Mesenchymal stem cell (in vitro differentiated cells and primary cell): ENCODE measurements around the gene SCUBE1.

ENCODE experiments used
- DNase-seq: peaks from one replicate; pipeline ENCODE4 v3.0.0-alpha.2; 2013
- H2AFZ ChIP-seq: one replicate; pipeline ENCODE4 v1.6.1; 2013; ENCODE audit warnings: low read depth, mild to moderate bottlenecking, control low read depth, inconsistent platforms, low read length, moderate library complexity
- H2AK5ac ChIP-seq: 2 replicates; pipeline ENCODE4 v1.6.1; 2013; ENCODE audit warnings: low read length, moderate library complexity, mild to moderate bottlenecking, inconsistent platforms; ENCODE audit not compliant: severe bottlenecking
- H2BK120ac ChIP-seq: one replicate; pipeline ENCODE4 v1.6.1; 2013; ENCODE audit warnings: low read depth, mild to moderate bottlenecking, inconsistent platforms, low read length, moderate library complexity
- H2BK12ac ChIP-seq, 2 experiments: one replicate each; pipeline ENCODE4 v1.6.1; 2013; ENCODE audit warnings: inconsistent platforms in 2 of 2, low read length in 2 of 2, mild to moderate bottlenecking in 2 of 2, moderate library complexity in 2 of 2, control low read depth in 1 of 2
- H2BK15ac ChIP-seq: one replicate; pipeline ENCODE4 v1.6.1; 2013; ENCODE audit warnings: mild to moderate bottlenecking, low read depth, inconsistent platforms; ENCODE audit not compliant: poor library complexity, severe bottlenecking
- H2BK5ac ChIP-seq: 2 replicates; pipeline ENCODE4 v1.6.1; 2013; ENCODE audit warnings: low read depth, mild to moderate bottlenecking, low read length, control low read depth, inconsistent platforms; ENCODE audit not compliant: poor library complexity, severe bottlenecking
- H3K14ac ChIP-seq, 2 experiments: one replicate each; pipeline ENCODE4 v1.6.1; 2013; ENCODE audit warnings: inconsistent platforms in 2 of 2, low read length in 2 of 2, control low read depth in 1 of 2, mild to moderate bottlenecking in 1 of 2, moderate library complexity in 1 of 2
- H3K18ac ChIP-seq, 2 experiments: one replicate each; pipeline ENCODE4 v1.6.1; 2013; ENCODE audit warnings: inconsistent platforms in 2 of 2, low read length in 2 of 2, control low read depth in 1 of 2, low read depth in 1 of 2, mild to moderate bottlenecking in 1 of 2
- H3K23ac ChIP-seq, 2 experiments: one replicate each; pipeline ENCODE4 v1.6.1; 2013; ENCODE audit warnings: inconsistent platforms in 2 of 2, low read length in 2 of 2, mild to moderate bottlenecking in 2 of 2, moderate library complexity in 2 of 2, control low read depth in 1 of 2
- H3K27ac ChIP-seq: 2 replicates; pipeline ENCODE4 v1.5.1; 2013; ENCODE audit warnings: mild to moderate bottlenecking, moderate library complexity, low read length, control low read depth, inconsistent platforms; ENCODE audit not compliant: poor library complexity, severe bottlenecking
- H3K27me3 ChIP-seq, 2 experiments: 2 replicates each; pipeline versions ENCODE4 v1.6.1 to v1.7.0; 2013; ENCODE audit warnings: low read length in 2 of 2, mild to moderate bottlenecking in 2 of 2, moderate library complexity in 2 of 2, control low read depth in 1 of 2, inconsistent platforms in 1 of 2; ENCODE audit not compliant: control insufficient read depth in 1 of 2, insufficient read depth in 1 of 2
- H3K36me3 ChIP-seq, 2 experiments: 2 replicates each; pipeline versions ENCODE4 v1.6.1 to v1.7.0; 2013; ENCODE audit warnings: low read length in 2 of 2, control low read depth in 1 of 2, inconsistent platforms in 1 of 2, low read depth in 1 of 2, mild to moderate bottlenecking in 1 of 2; ENCODE audit not compliant: insufficient read depth in 2 of 2, control insufficient read depth in 1 of 2
- H3K4ac ChIP-seq, 2 experiments: one replicate each; pipeline ENCODE4 v1.6.1; 2013; ENCODE audit warnings: inconsistent platforms in 2 of 2, low read length in 2 of 2, mild to moderate bottlenecking in 2 of 2, moderate library complexity in 2 of 2, control low read depth in 1 of 2, low read depth in 1 of 2
- H3K4me1 ChIP-seq: 2 replicates; pipeline ENCODE4 v1.6.1; 2013; ENCODE audit warnings: low read depth, low read length, control low read depth; ENCODE audit not compliant: control insufficient read depth, insufficient read depth
- H3K4me2 ChIP-seq: 2 replicates; pipeline ENCODE4 v1.6.1; 2013; ENCODE audit warnings: low read length, mild to moderate bottlenecking, inconsistent platforms; ENCODE audit not compliant: poor library complexity, severe bottlenecking
- H3K4me3 ChIP-seq, 2 experiments: 2 replicates each; pipeline versions ENCODE4 v1.5.1 to v1.7.0; 2013; ENCODE audit warnings: low read length in 2 of 2, mild to moderate bottlenecking in 2 of 2, control low read depth in 1 of 2, low read depth in 1 of 2; ENCODE audit not compliant: insufficient read depth in 1 of 2
- H3K79me1 ChIP-seq: replicated peaks from 2 replicates; pipeline ENCODE4 v1.6.1; 2013; ENCODE audit warnings: mild to moderate bottlenecking, control low read depth, low read length, inconsistent platforms; ENCODE audit not compliant: poor library complexity, severe bottlenecking
- H3K9ac ChIP-seq: 2 replicates; pipeline ENCODE4 v1.7.0; 2013; ENCODE audit warnings: mild to moderate bottlenecking, low read length, moderate library complexity
- H3K9me3 ChIP-seq: 2 replicates; pipeline ENCODE4 v1.7.0; 2013; ENCODE audit warnings: mild to moderate bottlenecking, low read length; ENCODE audit not compliant: control insufficient read depth
- H4K8ac ChIP-seq: one replicate; pipeline ENCODE4 v1.6.1; 2013; ENCODE audit warnings: inconsistent platforms, mild to moderate bottlenecking, low read length, moderate library complexity
- H4K91ac ChIP-seq: one replicate; pipeline ENCODE4 v1.6.1; 2013; ENCODE audit warnings: mild to moderate bottlenecking, low read length, inconsistent platforms
- WGBS: methylation state at CpG from one replicate; pipeline ENCODE4 v1.1.7; 2013; ENCODE audit warnings: mixed read lengths; 5-methylcytosine and 5-hydroxymethylcytosine counted together

SCUBE1 gene

DNA sequence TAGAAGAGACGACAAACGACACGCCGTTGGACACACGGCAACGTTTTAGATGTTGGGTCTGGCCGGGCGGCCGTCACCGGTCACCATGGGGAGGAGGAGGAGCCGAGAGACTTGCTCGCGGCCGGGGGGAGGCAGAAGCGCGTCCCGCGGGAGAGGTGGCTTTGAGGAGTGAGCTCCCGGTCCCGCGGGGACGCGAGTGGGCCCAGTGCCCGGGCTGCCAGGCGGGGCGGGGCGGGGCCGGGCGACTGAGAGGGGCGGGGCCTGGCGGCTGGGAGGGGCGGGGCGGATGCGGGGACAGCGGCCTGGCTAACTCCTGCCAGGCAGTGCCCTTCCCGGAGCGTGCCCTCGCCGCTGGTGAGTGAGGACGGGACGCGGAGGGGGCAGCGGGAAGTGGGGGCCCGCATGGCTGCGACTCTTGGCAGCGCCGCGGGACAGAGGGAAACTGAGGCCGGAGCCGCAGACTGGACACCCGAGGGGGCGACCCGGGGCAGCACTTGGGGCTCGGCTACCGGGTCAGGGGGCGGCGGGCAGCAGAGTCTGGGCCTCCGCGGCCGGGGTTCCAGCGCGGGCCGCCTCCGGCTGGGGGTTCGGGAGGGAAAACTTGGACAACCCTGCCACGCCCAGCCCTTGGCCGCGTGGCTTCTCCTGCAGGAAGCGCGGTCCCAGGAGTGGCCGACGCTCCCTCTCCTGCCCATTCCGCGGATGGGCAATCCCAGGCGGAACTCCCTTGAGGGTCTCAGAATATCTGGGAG, 191.7 kb downstream of the SCUBE1 start, which contains the start of gene TSPO:
Gene TSPO, plus strand, starts transcription at position 309 of the 752 bp plus-strand sequence. CDS start 7,680 bp downstream, outside the sequence.
- Histone ChIP-seq H3K27ac (peak within 1 kb of the TSS; percentile 85), H4K8ac (peak within 1 kb of the TSS; percentile 93), H3K18ac (peak within 1 kb of the TSS; percentile 94 to 99), H2BK120ac (peak within 1 kb of the TSS; percentile 89), H2BK5ac (no peak within 1 kb of the TSS), H3K4me3 (peak within 1 kb of the TSS; percentile 88 to 94), H3K79me1 (peaks cover 11% of the 10 kb centered on the region), H3K27me3 (no peaks in the 10 kb centered on the region), H3K14ac (peak within 1 kb of the TSS in 1 of 2 experiments; percentile 93), H4K91ac (peak within 1 kb of the TSS; percentile 97), H2BK12ac (peak within 1 kb of the TSS; percentile 11 to 76), H3K4me1 (peaks cover 39% of the 10 kb centered on the region), H2BK15ac (peak within 1 kb of the TSS; percentile 78), H3K9ac (peak within 1 kb of the TSS; percentile 91), H3K9me3 (no peaks in the 10 kb centered on the region), H2AFZ (peak within 1 kb of the TSS; percentile 74), H2AK5ac (peak within 1 kb of the TSS; percentile 54), H3K4me2 (peak within 1 kb of the TSS; percentile 74), H3K4ac (peak within 1 kb of the TSS; percentile 95 to 97), H3K36me3 (peaks cover 10 to 20% of the 10 kb centered on the region in 2 experiments), H3K23ac (peak within 1 kb of the TSS in 1 of 2 experiments; percentile 67)
- DNase-seq = peak; percentile 52
- WGBS = 9% methylated on average over 59 of the region's 75 CpGs

DNA sequence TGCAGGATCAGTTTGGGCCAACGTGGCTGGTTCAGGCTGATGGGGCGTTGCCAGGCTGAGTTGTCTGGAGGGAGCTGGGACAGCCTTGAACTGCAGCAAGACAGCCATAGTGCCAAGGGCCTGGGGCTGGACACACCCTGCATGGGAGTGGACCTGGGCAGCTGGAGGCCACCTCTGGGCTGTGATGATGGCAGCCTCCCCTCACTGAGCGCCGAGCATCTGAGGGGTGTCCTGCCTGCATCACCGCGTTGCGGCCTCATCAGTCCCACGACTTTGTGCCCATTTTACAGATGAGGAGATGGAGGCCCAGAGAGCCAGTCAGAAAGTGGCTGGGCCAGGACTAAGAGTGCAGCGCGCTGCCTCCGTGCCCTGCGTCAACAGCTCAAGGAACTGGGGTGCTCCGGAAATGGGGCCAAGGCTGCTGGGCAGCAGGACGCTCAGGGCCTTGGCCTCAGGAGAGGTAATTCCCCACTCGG, 192.4 kb downstream of the SCUBE1 start:
- Histone ChIP-seq H3K79me1 (peaks cover 7% of the 10 kb centered on the region), H2BK5ac (no peak overlapping the region), H2AFZ (peak overlapping the region; percentile 74), H4K8ac (peak overlapping the region; percentile 93), H3K4ac (peak overlapping the region; percentile 19 to 71), H3K9me3 (no peaks in the 10 kb centered on the region), H3K9ac (peak overlapping the region; percentile 81), H3K27me3 (no peaks in the 10 kb centered on the region), H3K14ac (peak overlapping the region in 1 of 2 experiments; percentile 23), H3K4me3 (peak overlapping the region in 1 of 2 experiments; percentile 94), H3K36me3 (peaks cover 6 to 14% of the 10 kb centered on the region in 2 experiments), H3K23ac (peak overlapping the region in 1 of 2 experiments; percentile 34), H4K91ac (peak overlapping the region; percentile 80), H2BK15ac (no peak overlapping the region), H3K18ac (peak overlapping the region; percentile 58 to 67), H2BK12ac (peak overlapping the region; percentile 11 to 40), H3K4me2 (peak overlapping the region; percentile 72), H2AK5ac (no peak overlapping the region), H2BK120ac (peak overlapping the region; percentile 15), H3K4me1 (peaks cover 34% of the 10 kb centered on the region), H3K27ac (no peak overlapping the region)
- no peak for DNase-seq
- WGBS = 83% methylated on average over 15 of the region's 15 CpGs

DNA sequence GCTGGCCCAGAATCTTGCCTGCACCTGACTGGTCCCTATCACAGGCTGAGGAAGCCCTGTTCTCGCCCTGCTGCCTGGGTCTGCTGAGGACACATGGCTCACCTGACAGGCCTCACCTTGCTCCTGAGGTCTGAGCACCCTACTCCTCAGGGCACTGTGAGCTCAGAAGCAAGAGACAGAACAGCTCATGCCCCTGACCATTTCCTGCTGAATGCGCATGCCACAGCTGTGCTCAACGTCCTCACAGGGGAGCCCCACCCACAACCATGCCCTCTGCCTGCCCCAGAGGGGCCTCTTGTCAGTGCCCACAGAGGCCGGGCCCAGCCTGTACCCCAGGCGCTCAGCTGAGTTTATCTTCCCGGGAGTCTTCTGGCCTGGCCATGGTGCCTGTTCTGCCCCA, 194.6 kb downstream of the SCUBE1 start:
- peaks cover 22% of the 10 kb centered on the region for H3K4me1 ChIP-seq
- H4K91ac ChIP-seq = no peak overlapping the region
- peak overlapping the region; percentile 39 for H4K8ac ChIP-seq
- DNase-seq = no peak
- no peak overlapping the region for H3K14ac ChIP-seq
- peak overlapping the region; percentile 54 for H2AK5ac ChIP-seq
- no peak overlapping the region for H2BK5ac ChIP-seq
- no peak overlapping the region for H2AFZ ChIP-seq
- H3K79me1 ChIP-seq = no peaks in the 10 kb centered on the region
- no peak overlapping the region for H2BK15ac ChIP-seq
- H3K23ac ChIP-seq = no peak overlapping the region
- H3K9me3 ChIP-seq = no peaks in the 10 kb centered on the region
- no peak overlapping the region for H3K18ac ChIP-seq
- WGBS = 69% methylated on average over 6 of the region's 6 CpGs
- H3K27ac ChIP-seq = no peak overlapping the region
- no peak overlapping the region for H3K4me3 ChIP-seq
- no peak overlapping the region for H2BK120ac ChIP-seq
- no peak overlapping the region for H3K4me2 ChIP-seq
- no peaks in the 10 kb centered on the region for H3K27me3 ChIP-seq
- H2BK12ac ChIP-seq = no peak overlapping the region
- H3K4ac ChIP-seq = no peak overlapping the region
- no peak overlapping the region for H3K9ac ChIP-seq
- no peaks in the 10 kb centered on the region for H3K36me3 ChIP-seq

DNA sequence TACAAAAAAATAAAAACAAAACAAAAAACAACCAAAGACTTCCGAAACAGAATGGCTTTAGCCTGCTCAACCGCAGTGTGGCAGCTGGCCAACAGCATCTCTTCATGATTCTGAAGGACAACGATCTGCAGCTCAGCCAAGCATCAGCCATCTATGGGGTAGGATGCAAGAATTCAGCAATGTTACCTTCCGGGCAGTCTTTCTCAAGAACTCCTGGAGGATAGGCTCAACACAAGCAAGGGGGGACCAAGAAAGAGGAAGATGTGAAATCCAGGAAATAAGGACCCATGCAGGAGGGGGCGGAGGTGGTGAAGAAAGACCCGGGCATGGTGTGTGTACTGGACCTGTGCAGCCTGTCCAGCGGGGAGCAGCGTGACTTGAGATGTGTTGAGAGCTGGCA, 195.4 kb downstream of the SCUBE1 start:
- Histone ChIP-seq H2BK5ac (no peak overlapping the region), H2AK5ac (no peak overlapping the region), H3K9me3 (no peaks in the 10 kb centered on the region), H3K18ac (no peak overlapping the region), H2BK120ac (no peak overlapping the region), H2BK12ac (no peak overlapping the region), H4K91ac (no peak overlapping the region), H3K27me3 (no peaks in the 10 kb centered on the region), H3K23ac (no peak overlapping the region), H3K4me3 (no peak overlapping the region), H2AFZ (no peak overlapping the region), H3K9ac (no peak overlapping the region), H2BK15ac (no peak overlapping the region), H3K36me3 (no peaks in the 10 kb centered on the region), H3K4me2 (no peak overlapping the region), H4K8ac (no peak overlapping the region), H3K4me1 (peaks cover 22% of the 10 kb centered on the region), H3K27ac (no peak overlapping the region), H3K14ac (no peak overlapping the region), H3K79me1 (peaks cover 3% of the 10 kb centered on the region), H3K4ac (no peak overlapping the region)
- no peak for DNase-seq
- WGBS = 91% methylated on average over 8 of the region's 8 CpGs
